Immature natural killer cell (primary cell): ENCODE results near the gene TRAIP. TPM values are rescaled to one million over a fixed set of nuclear protein-coding genes. Genes with fewer than 3 reads are reported as not detected.
A peak's percentile ranks its signal among the peaks of the same experiment; 100 is the strongest.
"Not testable (repeated sequence)": the region's sequence is repeated elsewhere in the genome, so short reads cannot be mapped to it uniquely, and the experiment has no call there.

Source experiments
- DNase-seq, 3 donors: peaks; one replicate each; pipeline ENCODE4 v3.0.0; 2022; ENCODE audit warnings: mixed read lengths in 1 of 3
- H3K27ac Mint-ChIP-seq, 6 donors: one replicate each; pipeline ENCODE4 v1.8.0; 2020; ENCODE audit warnings: mixed read lengths in 6 of 6, mild to moderate bottlenecking in 5 of 6, inconsistent platforms in 4 of 6, moderate library complexity in 3 of 6
- H3K27me3 Mint-ChIP-seq, 3 donors: one replicate each; pipeline ENCODE4 v1.8.0; 2020 to 2021; ENCODE audit warnings: low read depth in 3 of 3, mild to moderate bottlenecking in 3 of 3, mixed read lengths in 3 of 3, moderate library complexity in 3 of 3, inconsistent platforms in 1 of 3
- H3K36me3 Mint-ChIP-seq, 3 donors: one replicate each; pipeline ENCODE4 v1.8.0; 2020; ENCODE audit warnings: mixed read lengths in 3 of 3, inconsistent platforms in 2 of 3, mild to moderate bottlenecking in 2 of 3
- H3K4me1 Mint-ChIP-seq, 2 donors: one replicate each; pipeline ENCODE4 v1.8.0; 2020; ENCODE audit warnings: inconsistent platforms in 2 of 2, mild to moderate bottlenecking in 2 of 2, mixed read lengths in 2 of 2, moderate library complexity in 1 of 2
- H3K4me3 Mint-ChIP-seq, 5 donors: one replicate each; pipeline ENCODE4 v1.8.0; 2020; ENCODE audit warnings: mild to moderate bottlenecking in 5 of 5, mixed read lengths in 5 of 5, inconsistent platforms in 3 of 5, moderate library complexity in 3 of 5
- H3K9me3 Mint-ChIP-seq, 6 donors: one replicate each; pipeline ENCODE4 v1.8.0; 2020; ENCODE audit warnings: mild to moderate bottlenecking in 6 of 6, mixed read lengths in 6 of 6, inconsistent platforms in 4 of 6, moderate library complexity in 3 of 6
- polyA plus RNA-seq, 3 donors: library from polyadenylated mRNA; unstranded; fragments of 300-500 nt; fragmentation: Illumina TruSeq; gene quantifications; one replicate each; pipeline ENCODE4 v1.2.3, GENCODE V29; 2021

Gene TRAIP
- polyA plus RNA-seq, 3 donors from 2014 or later: 1.4 to 1.5 TPM; not detected in 1

- H3K9me3 Mint-ChIP-seq: no peaks in the 10 kb centered on the region
- H3K36me3 Mint-ChIP-seq: no peaks in the 10 kb centered on the region
- no peak overlapping the region for H3K4me3 Mint-ChIP-seq
- DNase-seq: no peak
- H3K27me3 Mint-ChIP-seq: peaks cover 0 to 1% (median 0%) of the 10 kb centered on the region in 3 donors
- H3K27ac Mint-ChIP-seq: no peak overlapping the region
- H3K4me1 Mint-ChIP-seq: no peaks in the 10 kb centered on the region
Measured at GRCh38 chr3:49831341-49831740, 25.0 kb downstream of the TRAIP start.

- no peak for DNase-seq
- Mint-ChIP-seq H3K27me3 (no peaks in the 10 kb centered on the region), H3K4me3 (no peak overlapping the region), H3K27ac (no peak overlapping the region), H3K36me3 (no peaks in the 10 kb centered on the region), H3K4me1 (no peaks in the 10 kb centered on the region), H3K9me3 (no peaks in the 10 kb centered on the region)
Measured at GRCh38 chr3:49826016-49826415, 30.3 kb downstream of the TRAIP start.

- H3K36me3 Mint-ChIP-seq, H3K27ac Mint-ChIP-seq, DNase-seq, H3K27me3 Mint-ChIP-seq, H3K9me3 Mint-ChIP-seq, H3K4me1 Mint-ChIP-seq, H3K4me3 Mint-ChIP-seq: not testable (repeated sequence)
Measured at GRCh38 chr3:49823131-49823530, 33.2 kb downstream of the TRAIP start.

DNA sequence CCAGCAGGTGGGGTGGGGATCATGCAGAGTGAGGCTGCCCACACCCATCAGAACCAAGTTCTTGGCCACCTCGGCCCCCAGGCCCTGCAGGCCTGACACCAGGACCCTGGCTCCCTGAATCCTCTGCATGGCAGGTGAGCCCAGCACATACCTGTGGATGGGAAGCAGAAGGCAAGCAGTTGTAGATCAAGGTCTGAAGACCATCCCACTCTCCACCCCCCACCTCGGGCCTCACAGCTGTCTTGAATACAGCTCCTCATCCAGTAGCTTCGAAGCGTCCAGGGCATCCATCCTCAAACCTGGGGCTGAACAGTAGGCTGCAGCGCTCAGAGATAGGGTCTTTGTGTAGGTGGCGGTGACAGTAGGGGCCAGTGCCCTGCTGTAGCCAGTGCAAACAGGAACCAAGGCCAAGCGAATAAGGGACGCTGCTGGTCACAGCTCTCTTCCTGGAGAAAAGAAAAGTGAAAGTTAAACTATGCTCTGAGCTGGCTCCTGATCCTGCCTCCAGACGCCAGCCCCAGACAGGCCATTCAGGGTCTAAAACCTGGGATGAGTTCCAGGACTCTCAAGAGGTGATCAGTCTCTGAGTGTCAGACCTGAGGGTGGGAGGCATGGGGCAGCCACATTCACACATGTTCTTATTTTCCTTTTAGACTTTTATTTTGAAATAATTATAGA, 42.7 kb downstream of the TRAIP start, which contains the start of gene UBA7:
UBA7 (minus strand) TSS at position 457 of the 678 bp plus-strand sequence; CDS start at position 291, 166 bp downstream.
- Mint-ChIP-seq H3K4me3 (peak within 1 kb of the TSS; percentile 96 to 99 (median 98)), H3K9me3 (no peaks in the 10 kb centered on the region), H3K27ac (peak within 1 kb of the TSS; percentile 94 to 98 (median 96)), H3K36me3 (peaks cover 0 to 26% (median 0%) of the 10 kb centered on the region in 3 donors), H3K27me3 (peaks cover 0 to 1% (median 0%) of the 10 kb centered on the region in 3 donors), H3K4me1 (peaks cover 31 to 32% of the 10 kb centered on the region in 2 donors)
- DNase-seq: peak; percentile 55 to 63 (median 59)

- peaks cover 0 to 28% (median 0%) of the 10 kb centered on the region in 3 donors for H3K36me3 Mint-ChIP-seq
- DNase-seq: no peak
- H3K4me1 Mint-ChIP-seq: peaks cover 31 to 32% of the 10 kb centered on the region in 2 donors
- H3K27ac Mint-ChIP-seq: peak overlapping the region; percentile 94 to 98 (median 96)
- H3K4me3 Mint-ChIP-seq: peak overlapping the region; percentile 96 to 99 (median 98)
- no peaks in the 10 kb centered on the region for H3K9me3 Mint-ChIP-seq
- H3K27me3 Mint-ChIP-seq: peaks cover 0 to 1% (median 0%) of the 10 kb centered on the region in 3 donors
Measured at GRCh38 chr3:49812916-49813496, 43.4 kb downstream of the TRAIP start.

DNA sequence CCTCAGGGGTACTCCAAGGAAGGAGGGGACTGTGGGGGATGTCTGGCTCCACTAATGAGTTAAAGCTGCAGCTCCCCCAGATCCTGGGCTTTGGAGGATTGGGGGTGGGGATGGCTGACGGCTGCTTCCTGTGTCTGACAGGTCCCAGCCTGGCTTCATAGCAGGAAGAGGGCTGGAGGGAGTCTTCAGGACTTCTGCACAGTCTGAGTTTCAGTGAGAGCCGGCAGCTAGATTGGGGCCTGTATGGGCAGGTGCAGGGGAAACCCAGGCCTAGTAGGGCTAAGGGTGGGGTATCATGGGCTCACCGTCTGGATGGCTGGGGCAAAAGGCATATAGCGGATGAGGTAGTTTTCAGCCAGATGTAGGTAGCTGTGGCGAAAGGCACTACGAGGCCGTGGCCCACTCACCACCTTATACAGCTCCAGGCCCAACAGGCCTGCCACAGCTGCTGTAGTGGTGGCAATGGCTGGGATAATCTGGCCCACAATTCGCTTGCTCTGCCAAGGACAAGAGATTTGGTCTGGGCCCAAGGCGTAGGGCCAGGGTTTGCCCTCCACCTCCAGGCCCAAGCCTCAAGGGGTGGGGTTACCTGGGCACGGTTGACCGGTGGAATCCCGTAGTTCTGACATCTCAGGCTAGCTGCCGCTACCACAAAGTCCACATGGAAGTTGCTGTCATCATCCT, 48.8 kb downstream of the TRAIP start:
- Mint-ChIP-seq H3K4me3 (no peak overlapping the region), H3K27ac (peak overlapping the region in 1 of 6 donors; percentile 8), H3K27me3 (peaks cover 3 to 4% (median 3%) of the 10 kb centered on the region in 3 donors), H3K36me3 (peaks cover 0 to 26% (median 0%) of the 10 kb centered on the region in 3 donors), H3K9me3 (no peaks in the 10 kb centered on the region), H3K4me1 (peaks cover 22 to 29% of the 10 kb centered on the region in 2 donors)
- DNase-seq: no peak

DNA sequence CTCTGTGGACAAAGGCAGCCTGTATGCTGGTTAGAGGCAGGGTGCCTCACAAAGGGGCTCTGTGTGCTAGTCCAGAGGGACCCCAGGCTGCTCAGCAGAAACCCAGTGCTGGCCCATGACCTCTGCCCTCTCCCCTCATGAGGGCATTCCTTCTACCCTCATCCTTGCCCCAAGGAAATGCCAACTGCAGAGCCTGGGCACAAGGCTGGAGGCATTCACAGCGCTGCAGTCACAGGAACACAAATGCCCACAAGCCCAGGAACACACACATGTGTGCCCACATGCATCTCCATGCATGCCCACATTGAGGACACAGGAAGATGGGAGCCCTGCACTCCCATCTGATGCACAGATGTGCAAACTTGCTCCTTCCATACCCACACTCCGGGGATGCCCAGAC, 49.5 kb downstream of the TRAIP start:
- no peak for DNase-seq
- Mint-ChIP-seq H3K36me3 (peaks cover 0 to 26% (median 0%) of the 10 kb centered on the region in 3 donors), H3K9me3 (peaks cover 0 to 2% (median 0%) of the 10 kb centered on the region in 6 donors), H3K4me1 (peaks cover 20 to 26% of the 10 kb centered on the region in 2 donors), H3K27me3 (peaks cover 3 to 7% (median 5%) of the 10 kb centered on the region in 3 donors), H3K4me3 (no peak overlapping the region), H3K27ac (no peak overlapping the region)

DNA sequence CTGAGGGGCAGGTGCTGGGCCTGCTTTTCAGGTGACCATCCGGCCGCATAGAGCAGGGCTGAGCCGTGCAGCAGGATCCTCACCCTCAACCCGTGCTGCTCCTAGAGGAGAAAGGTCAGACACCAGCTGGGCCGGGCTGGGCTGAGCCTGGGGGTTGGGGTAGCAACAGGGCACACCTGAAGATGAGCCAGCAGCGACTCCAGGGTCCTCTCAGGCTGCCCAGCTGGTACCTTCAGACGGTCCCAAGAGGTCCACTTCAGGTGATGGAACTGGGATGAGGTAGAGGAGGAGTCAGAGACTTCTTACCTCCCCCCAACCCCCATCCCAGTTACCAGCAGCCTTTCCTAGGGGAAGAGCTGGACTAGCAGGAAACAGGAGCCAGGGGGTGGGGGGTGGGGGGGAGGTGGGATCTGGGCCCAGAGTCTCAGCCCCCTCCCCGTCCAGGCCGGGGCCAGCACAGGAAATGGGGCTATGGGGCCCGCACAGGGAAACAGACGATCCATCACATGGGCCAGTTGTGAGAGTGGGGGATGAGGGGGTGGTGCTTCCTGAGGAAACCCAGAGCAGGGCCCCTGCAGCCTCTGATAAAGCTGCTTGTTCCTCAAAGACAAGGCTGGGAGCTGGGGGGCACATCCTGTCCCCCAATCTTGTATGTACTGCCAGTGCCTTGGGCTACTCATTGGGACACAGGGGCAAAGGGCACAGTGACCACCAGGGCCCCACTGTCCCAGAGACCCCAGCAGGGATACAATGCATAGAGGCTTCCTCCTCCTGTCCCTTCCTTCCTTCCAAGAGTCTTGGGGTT, 50.3 kb downstream of the TRAIP start:
- DNase-seq: no peak
- Mint-ChIP-seq H3K9me3 (peaks cover 0 to 2% (median 0%) of the 10 kb centered on the region in 6 donors), H3K4me1 (peaks cover 20 to 21% of the 10 kb centered on the region in 2 donors), H3K27ac (no peak overlapping the region), H3K4me3 (no peak overlapping the region), H3K27me3 (peaks cover 5 to 9% (median 9%) of the 10 kb centered on the region in 3 donors), H3K36me3 (peaks cover 0 to 20% (median 0%) of the 10 kb centered on the region in 3 donors)

- peak overlapping the region in 1 of 5 donors; percentile 51 for H3K4me3 Mint-ChIP-seq
- H3K4me1 Mint-ChIP-seq: peaks cover 20 to 21% of the 10 kb centered on the region in 2 donors
- H3K27ac Mint-ChIP-seq: peak overlapping the region in 4 of 6 donors; percentile 11 to 73 (median 40)
- peaks cover 0 to 16% (median 0%) of the 10 kb centered on the region in 3 donors for H3K36me3 Mint-ChIP-seq
- peaks cover 6 to 10% (median 9%) of the 10 kb centered on the region in 3 donors for H3K27me3 Mint-ChIP-seq
- peaks cover 0 to 2% (median 0%) of the 10 kb centered on the region in 6 donors for H3K9me3 Mint-ChIP-seq
- DNase-seq: no peak
Measured at GRCh38 chr3:49805367-49805782, 51.0 kb downstream of the TRAIP start.

GRCh38 chr3:49804141-49805041, 52.0 kb downstream of the TRAIP start:
- Mint-ChIP-seq H3K4me1 (peaks cover 20 to 21% of the 10 kb centered on the region in 2 donors), H3K36me3 (peaks cover 0 to 9% (median 0%) of the 10 kb centered on the region in 3 donors), H3K9me3 (peaks cover 0 to 2% (median 0%) of the 10 kb centered on the region in 6 donors), H3K27ac (peak overlapping the region in 3 of 6 donors; percentile 17 to 67 (median 41)), H3K4me3 (peak overlapping the region; percentile 70 to 93 (median 90)), H3K27me3 (peaks cover 6 to 10% (median 9%) of the 10 kb centered on the region in 3 donors)
- DNase-seq: no peak

DNA sequence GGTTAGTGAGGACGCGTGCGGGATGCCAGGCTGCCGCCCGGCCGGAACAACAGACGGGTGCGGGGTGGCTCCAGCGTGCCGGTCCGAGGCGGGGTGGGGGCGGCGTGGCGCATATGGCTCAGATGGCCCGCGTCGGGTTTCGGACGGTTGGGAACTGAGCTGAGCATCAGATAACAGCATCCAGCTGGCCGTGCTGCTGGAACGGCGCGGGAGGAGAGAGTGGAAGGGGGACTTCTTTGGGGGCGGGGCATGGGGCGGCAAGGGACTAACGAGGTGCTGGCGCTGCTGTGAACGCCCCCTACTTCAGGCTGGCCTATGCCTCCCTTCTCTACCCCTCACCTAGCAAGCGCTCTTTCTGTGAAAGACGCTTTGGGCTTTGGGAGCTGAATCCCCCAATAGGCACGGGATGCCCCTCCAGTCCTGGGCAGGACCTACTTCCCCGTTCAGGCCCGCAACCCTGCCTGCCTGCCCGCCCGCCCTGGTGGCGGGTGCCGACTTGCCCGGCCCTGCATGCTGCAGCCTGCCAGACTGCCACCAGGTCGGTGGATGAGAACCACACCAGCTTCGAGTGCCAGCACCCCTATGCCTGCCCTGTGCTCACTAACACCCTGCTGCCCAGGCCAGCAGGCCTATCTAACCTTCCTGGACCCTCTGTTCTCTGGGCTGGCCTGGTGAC, 52.8 kb downstream of the TRAIP start:
- peaks cover 0 to 2% (median 0%) of the 10 kb centered on the region in 3 donors for H3K36me3 Mint-ChIP-seq
- H3K27me3 Mint-ChIP-seq: peaks cover 6 to 10% (median 9%) of the 10 kb centered on the region in 3 donors
- peaks cover 20 to 21% of the 10 kb centered on the region in 2 donors for H3K4me1 Mint-ChIP-seq
- H3K27ac Mint-ChIP-seq: peak overlapping the region in 2 of 6 donors; percentile 64 to 67
- DNase-seq: peak; percentile 31 to 39 (median 35)
- H3K9me3 Mint-ChIP-seq: peaks cover 0 to 2% (median 0%) of the 10 kb centered on the region in 6 donors
- peak overlapping the region; percentile 70 to 93 (median 90) for H3K4me3 Mint-ChIP-seq
